ENCODE data around the gene LAT. TPM values are rescaled to one million over a fixed set of nuclear protein-coding genes. Genes with fewer than 3 reads are reported as not detected.
"Not testable (repeated sequence)": the region's sequence is repeated elsewhere in the genome, so short reads cannot be mapped to it uniquely, and the experiment has no call there.

The LAT gene
- polyA plus RNA-seq, 1 donor from 2014 or later, result 8.3 TPM

DNA sequence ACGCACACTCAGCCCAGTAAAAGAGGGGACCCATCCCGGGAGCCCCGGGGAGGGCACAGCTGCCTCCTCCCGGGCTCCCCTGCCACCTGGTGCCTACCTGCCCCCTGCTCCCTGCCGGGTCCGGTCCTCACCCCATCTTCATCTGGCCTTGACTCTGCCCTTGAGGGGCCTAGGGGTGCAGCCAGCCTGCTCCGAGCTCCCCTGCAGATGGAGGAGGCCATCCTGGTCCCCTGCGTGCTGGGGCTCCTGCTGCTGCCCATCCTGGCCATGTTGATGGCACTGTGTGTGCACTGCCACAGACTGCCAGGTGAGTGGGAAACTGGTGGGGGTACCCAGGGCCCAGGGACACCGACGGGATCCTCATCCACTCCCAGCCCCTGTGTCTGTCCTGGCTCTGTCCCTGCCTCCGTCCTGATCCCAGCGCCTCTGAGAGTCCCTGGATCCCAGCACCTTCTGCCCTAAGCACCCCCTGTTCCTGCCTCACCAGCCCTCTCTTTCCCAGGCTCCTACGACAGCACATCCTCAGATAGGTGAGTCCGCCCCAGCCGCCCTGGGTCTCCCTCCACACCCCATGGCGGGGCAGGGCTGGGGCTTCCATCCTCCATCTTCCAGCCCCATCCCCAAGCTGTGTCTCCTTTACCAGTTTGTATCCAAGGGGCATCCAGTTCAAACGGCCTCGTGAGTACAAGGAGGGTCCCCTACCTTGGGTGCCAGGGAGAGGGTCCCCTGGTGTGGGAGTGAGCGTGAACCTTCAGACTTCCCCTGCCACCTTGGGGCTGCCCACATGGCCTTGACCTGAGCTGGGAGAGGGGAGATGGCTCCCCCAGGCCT, 574 bp downstream of the LAT start:
- H3K9me3 Mint-ChIP-seq, result peaks cover 0 to 5% (median 0%) of the 10 kb centered on the region in 3 donors
- peaks cover 27% of the 10 kb centered on the region for H3K36me3 Mint-ChIP-seq
- H3K4me3 Mint-ChIP-seq, result peak overlapping the region in 3 of 4 donors; percentile 65 to 84 (median 78)
- no peaks in the 10 kb centered on the region for H3K27me3 Mint-ChIP-seq
- H3K4me1 Mint-ChIP-seq, result peaks cover 6 to 8% (median 6%) of the 10 kb centered on the region in 3 donors
- peak overlapping the region in 1 of 3 donors; percentile 95 for H3K27ac Mint-ChIP-seq

- peaks cover 0 to 5% (median 0%) of the 10 kb centered on the region in 3 donors for H3K9me3 Mint-ChIP-seq
- H3K4me1 Mint-ChIP-seq, result peaks cover 6 to 8% (median 6%) of the 10 kb centered on the region in 3 donors
- no peaks in the 10 kb centered on the region for H3K27me3 Mint-ChIP-seq
- H3K27ac Mint-ChIP-seq, result no peak overlapping the region
- peaks cover 22% of the 10 kb centered on the region for H3K36me3 Mint-ChIP-seq
- H3K4me3 Mint-ChIP-seq, result peak overlapping the region in 1 of 4 donors; percentile 78
Observed at GRCh38 chr16:28986046-28986445, 1.2 kb downstream of the LAT start.

DNA sequence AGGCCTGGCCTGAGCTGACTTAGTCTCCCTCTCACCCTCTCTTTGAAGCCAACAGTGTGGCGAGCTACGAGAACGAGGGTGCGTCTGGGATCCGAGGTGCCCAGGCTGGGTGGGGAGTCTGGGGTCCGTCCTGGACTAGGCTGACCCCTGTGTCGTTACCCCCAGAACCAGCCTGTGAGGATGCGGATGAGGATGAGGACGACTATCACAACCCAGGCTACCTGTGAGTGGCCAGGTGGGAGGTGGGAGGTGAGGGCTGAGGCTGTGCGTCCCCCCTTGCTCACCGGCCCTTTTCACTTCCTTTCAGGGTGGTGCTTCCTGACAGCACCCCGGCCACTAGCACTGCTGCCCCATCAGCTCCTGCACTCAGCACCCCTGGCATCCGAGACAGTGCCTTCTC, 1.6 kb downstream of the LAT start:
- Mint-ChIP-seq H3K27me3 (no peaks in the 10 kb centered on the region), H3K36me3 (peaks cover 22% of the 10 kb centered on the region), H3K9me3 (peaks cover 0 to 5% (median 0%) of the 10 kb centered on the region in 3 donors), H3K4me1 (peaks cover 6 to 8% (median 6%) of the 10 kb centered on the region in 3 donors), H3K4me3 (peak overlapping the region in 1 of 4 donors; percentile 21), H3K27ac (no peak overlapping the region)

GRCh38 chr16:28987170-28987853, 2.5 kb downstream of the LAT start:
- H3K4me3 Mint-ChIP-seq, result peak overlapping the region in 3 of 4 donors; percentile 30 to 44 (median 32)

GRCh38 chr16:28989363-28989762, 4.5 kb downstream of the LAT start:
- Mint-ChIP-seq H3K4me1 (peaks cover 3 to 6% (median 5%) of the 10 kb centered on the region in 3 donors), H3K4me3 (no peak overlapping the region), H3K27ac (no peak overlapping the region), H3K36me3 (peaks cover 12% of the 10 kb centered on the region), H3K9me3 (peaks cover 0 to 5% (median 0%) of the 10 kb centered on the region in 3 donors), H3K27me3 (peaks cover 2% of the 10 kb centered on the region)

More at GRCh38 chr16:28987170-28987853, 2.5 kb downstream of the LAT start:
- peaks cover 0 to 5% (median 0%) of the 10 kb centered on the region in 3 donors for H3K9me3 Mint-ChIP-seq
- H3K4me1 Mint-ChIP-seq, result peaks cover 6 to 8% (median 6%) of the 10 kb centered on the region in 3 donors
- H3K36me3 Mint-ChIP-seq, result peaks cover 22% of the 10 kb centered on the region
- H3K27ac Mint-ChIP-seq, result peak overlapping the region in 2 of 3 donors; percentile 60 to 86
- H3K27me3 Mint-ChIP-seq, result no peaks in the 10 kb centered on the region

GRCh38 chr16:28990375-28991040, 5.7 kb downstream of the LAT start:
- Mint-ChIP-seq H3K27me3 (peaks cover 2% of the 10 kb centered on the region), H3K4me3 (no peak overlapping the region), H3K27ac (no peak overlapping the region), H3K4me1 (peaks cover 0 to 6% (median 2%) of the 10 kb centered on the region in 3 donors), H3K36me3 (peaks cover 10% of the 10 kb centered on the region), H3K9me3 (peaks cover 0 to 5% (median 0%) of the 10 kb centered on the region in 3 donors)

DNA sequence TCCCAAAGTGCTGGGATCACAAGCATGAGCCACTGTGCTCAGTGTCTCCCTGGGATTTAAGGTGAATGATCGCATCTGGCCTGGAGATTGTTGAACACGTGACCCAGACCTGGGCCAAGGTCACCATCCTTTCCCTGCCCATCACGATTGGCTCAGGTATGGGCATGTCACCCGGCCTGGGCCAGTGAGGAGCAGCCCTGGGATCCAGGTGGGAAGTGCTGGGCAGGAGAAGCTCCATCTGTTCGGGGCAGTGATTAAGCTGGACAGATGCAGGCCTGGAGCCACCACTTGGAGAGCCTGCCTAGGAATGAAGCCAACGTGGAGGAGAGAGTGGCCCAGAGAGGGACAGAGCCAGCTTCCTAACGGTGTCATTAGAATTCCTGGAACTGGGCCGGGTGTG, 6.8 kb downstream of the LAT start:
- Mint-ChIP-seq H3K27ac (no peak overlapping the region), H3K4me1 (peaks cover 0 to 6% (median 2%) of the 10 kb centered on the region in 3 donors), H3K9me3 (peaks cover 0 to 5% (median 0%) of the 10 kb centered on the region in 3 donors), H3K4me3 (no peak overlapping the region), H3K36me3 (peaks cover 10% of the 10 kb centered on the region), H3K27me3 (peaks cover 2% of the 10 kb centered on the region)

- peaks cover 2% of the 10 kb centered on the region for H3K27me3 Mint-ChIP-seq
- H3K4me3 Mint-ChIP-seq, result no peak overlapping the region
- H3K27ac Mint-ChIP-seq, result no peak overlapping the region
- H3K36me3 Mint-ChIP-seq, result peaks cover 8% of the 10 kb centered on the region
- peaks cover 0 to 3% (median 2%) of the 10 kb centered on the region in 3 donors for H3K4me1 Mint-ChIP-seq
- no peaks in the 10 kb centered on the region for H3K9me3 Mint-ChIP-seq
Observed at GRCh38 chr16:28992496-28992895, 7.6 kb downstream of the LAT start.

DNA sequence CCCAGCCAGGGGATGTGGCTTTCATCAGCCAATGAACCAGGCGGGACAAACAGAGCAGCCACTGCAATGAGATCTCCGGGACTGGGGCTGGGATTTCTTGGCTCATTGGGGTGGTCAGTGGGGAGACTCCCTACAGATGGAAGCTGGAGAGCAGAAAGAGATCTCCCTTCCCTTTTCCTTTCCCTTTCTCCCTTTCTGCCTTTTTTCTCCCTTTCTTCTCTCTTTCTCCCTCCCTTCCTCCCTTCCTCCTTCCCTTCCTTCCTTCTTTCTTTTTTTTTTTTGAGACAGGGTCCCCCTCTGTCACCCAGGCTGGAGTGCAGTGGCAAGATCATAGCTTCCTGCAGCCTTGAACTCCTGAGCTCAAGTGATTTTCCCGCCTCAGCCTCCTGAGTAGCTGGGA, 14.0 kb downstream of the LAT start:
- peaks cover 1% of the 10 kb centered on the region for H3K27me3 Mint-ChIP-seq
- H3K27ac Mint-ChIP-seq, result peak overlapping the region in 1 of 3 donors; percentile 71
- H3K4me3 Mint-ChIP-seq, result no peak overlapping the region
- H3K36me3 Mint-ChIP-seq, result peaks cover 2% of the 10 kb centered on the region
- H3K4me1 Mint-ChIP-seq, result peaks cover 5 to 12% (median 8%) of the 10 kb centered on the region in 3 donors
- no peaks in the 10 kb centered on the region for H3K9me3 Mint-ChIP-seq

DNA sequence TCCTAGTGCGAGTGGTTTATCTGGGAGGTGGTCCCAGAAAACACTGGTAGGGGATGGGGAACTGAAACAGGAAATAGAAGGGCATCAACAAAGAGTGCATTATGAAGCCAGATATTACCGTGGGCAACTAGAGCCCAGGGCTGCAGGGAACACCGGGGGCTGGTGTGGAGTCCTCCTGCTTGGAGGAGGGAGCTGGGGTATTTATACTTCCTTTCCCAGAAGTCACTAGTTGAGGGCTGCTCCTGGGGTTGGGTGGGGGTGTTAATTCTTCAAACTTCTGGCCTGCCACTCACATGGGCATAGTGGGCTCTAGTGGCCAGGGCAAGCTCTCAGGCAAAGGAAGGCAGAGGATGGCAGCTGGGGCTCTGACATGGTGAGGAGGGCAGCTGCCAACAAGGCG, 14.7 kb downstream of the LAT start:
- Mint-ChIP-seq H3K27me3 (peaks cover 1% of the 10 kb centered on the region), H3K4me1 (peaks cover 5 to 12% (median 8%) of the 10 kb centered on the region in 3 donors), H3K36me3 (peaks cover 2% of the 10 kb centered on the region), H3K4me3 (peak overlapping the region in 1 of 4 donors; percentile 39), H3K27ac (peak overlapping the region in 1 of 3 donors; percentile 71), H3K9me3 (no peaks in the 10 kb centered on the region)

DNA sequence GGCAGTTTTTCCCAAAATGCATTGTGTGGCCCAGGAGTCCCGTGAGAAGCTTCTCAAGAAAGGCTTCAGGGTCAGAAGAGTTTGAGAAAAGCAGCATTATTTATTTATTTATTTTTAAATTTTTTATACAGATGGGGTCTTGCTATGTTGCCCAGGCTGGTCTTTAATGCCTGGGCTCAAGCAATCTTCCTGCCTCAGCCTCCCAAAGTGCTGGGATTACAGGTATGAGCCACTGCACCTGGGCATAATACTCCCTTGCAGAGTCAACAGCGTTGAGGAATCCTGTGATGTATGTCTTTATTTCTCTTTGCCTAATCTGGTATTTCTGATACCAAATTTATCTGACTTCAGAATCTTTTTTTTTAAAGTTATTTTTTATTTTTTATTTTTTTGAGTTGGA, 15.2 kb downstream of the LAT start:
- Mint-ChIP-seq H3K36me3 (peaks cover 2% of the 10 kb centered on the region), H3K4me1 (peaks cover 5 to 12% (median 8%) of the 10 kb centered on the region in 3 donors), H3K27me3 (peaks cover 1% of the 10 kb centered on the region), H3K9me3 (no peaks in the 10 kb centered on the region), H3K4me3 (no peak overlapping the region), H3K27ac (no peak overlapping the region)

DNA sequence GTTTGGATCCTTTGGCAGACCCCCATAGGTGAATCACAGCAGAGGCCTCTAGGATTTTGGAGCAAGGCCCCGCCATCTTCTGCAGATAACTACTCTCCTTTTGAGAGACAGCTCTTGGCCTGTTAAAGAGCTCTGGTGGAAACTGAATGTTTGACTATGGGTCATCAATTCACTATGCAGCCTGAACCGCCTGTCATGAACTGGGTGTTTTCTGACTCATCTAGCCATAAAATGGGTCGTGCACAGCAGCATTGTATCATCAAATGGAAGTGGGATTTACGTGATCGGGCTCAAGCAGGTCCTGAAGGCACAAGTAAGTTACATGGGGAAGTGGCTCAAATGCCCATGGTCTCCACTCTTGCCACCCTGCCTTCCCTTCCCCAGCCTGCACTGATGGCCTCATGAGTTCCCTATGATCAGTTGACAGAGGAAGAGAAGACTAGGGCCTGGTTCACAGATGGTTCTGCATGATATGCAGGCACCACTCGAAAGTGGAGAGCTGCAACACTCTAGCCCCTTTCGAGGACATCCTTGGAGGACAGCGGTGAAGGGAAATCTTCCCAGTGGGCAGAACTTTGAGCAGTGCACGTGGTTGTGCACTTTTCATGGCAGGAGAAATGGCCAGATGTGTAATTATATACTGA, 19.8 kb downstream of the LAT start:
- H3K4me3 Mint-ChIP-seq, H3K4me1 Mint-ChIP-seq, H3K9me3 Mint-ChIP-seq, H3K27ac Mint-ChIP-seq, H3K27me3 Mint-ChIP-seq, H3K36me3 Mint-ChIP-seq: not testable (repeated sequence)

DNA sequence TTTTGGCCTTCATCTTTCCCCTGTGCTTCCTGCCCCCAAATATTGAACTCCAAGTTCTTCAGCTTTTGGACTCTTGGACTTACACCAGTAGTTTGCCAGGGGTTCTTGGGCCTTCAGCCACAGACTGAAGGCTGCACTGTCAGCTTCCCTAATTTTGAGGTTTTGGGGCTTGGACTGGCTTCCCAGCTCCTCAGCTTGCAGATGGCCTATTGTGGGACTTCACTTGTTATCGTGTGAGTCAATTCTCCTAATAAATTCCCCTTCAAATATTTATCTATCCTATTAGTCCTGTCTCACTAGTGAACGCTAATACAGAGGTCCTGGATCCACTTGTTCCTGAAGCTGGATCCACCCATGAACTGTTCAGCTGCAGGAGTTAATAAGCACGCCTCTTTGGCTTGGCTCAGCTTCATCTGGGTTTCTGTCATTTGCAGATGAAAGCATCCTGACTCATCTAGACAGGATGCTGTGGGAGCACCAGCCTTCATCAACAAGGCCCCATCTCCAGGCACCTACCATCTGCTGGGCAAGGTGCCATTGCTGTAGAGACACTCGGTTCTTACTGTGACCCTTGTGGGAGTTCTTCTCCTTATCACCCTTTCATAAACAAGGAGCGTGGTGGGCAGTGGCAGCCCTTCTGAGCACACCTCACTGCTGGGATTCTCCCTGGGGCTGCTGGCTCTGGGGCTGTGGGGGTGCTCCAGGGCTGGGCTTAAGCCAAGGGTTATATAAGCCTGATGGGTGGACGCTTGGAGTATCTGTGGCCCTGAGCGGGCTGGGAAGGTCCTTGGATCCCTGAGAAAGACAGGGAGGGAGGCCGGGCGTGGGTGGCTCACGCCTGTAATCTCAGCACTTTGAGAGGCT, 23.1 kb downstream of the LAT start:
- Mint-ChIP-seq H3K36me3 (peaks cover 1% of the 10 kb centered on the region), H3K9me3 (no peaks in the 10 kb centered on the region), H3K4me3 (no peak overlapping the region), H3K27me3 (peaks cover 2% of the 10 kb centered on the region), H3K4me1 (peaks cover 0 to 2% (median 0%) of the 10 kb centered on the region in 3 donors), H3K27ac (no peak overlapping the region)
